HG03378 (cell line): ENCODE data around the gene CLIP2.
"Not testable (repeated sequence)": the region's sequence is repeated elsewhere in the genome, so short reads cannot be mapped to it uniquely, and the experiment has no call there.

ENCODE experiments used
- ATAC-seq: cut with Tn5 transposase; IDR thresholded peaks from one replicate; pipeline ENCODE4 v1.9.1; 2021; ENCODE audit warnings: mild to moderate bottlenecking, moderate library complexity; ENCODE audit not compliant: unreplicated experiment

Gene CLIP2

DNA sequence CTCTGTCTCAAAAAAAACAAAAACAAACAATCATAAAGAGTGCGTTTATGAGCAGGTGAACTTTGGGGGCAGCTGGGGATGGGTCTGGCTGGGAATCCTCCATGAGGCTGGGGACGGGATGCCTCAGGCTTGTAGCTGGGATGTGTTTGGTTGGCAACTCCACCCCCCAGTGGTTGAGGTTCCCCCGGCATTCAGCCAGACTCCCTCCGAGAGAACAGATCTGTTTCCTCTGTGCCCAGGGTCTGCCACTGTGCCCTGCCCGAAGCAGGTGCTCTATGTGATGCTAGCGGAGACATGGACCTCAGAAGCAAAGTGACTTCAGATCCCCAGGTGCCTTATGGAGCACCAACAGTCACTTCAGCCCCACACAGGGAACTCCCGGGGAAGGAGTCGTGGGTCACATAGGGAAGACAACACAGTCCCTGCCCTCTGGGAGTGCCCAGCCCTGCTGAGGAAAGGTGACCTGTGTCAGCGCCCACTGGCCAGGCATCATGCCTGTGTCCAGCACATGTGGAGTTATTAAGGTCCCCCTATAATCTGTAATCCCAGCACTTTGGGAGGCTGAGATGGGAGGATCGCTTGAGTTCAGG is 135.2 kb downstream of the CLIP2 start:
- ATAC-seq: no peak

DNA sequence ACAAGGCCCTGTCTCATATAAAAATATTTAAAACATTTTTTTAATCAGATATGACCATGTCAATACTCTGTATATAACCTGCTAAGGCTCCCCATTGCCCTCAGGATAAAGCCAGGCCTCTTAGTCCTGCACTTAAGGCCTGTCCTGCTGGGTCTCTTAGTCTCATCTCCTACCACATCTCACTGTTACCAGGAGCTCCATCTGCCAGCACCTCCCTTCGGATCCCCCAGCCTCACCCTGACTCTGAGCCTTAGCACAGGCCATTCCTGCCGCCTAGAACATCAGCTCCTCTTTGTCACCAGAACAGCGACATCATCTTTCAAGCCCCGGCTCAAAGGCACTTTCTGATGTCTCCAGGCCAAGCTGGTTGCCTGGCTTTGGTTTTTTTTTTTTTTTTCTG is 138.8 kb downstream of the CLIP2 start:
- no peak for ATAC-seq

- no peak for ATAC-seq
These were observed 140.0 kb downstream of the CLIP2 start for GRCh38 chr7:74429153-74429747.

GRCh38 chr7:74430409-74430808 is 141.2 kb downstream of the CLIP2 start:
- ATAC-seq: not testable (repeated sequence)

GRCh38 chr7:74430961-74431466 is 141.8 kb downstream of the CLIP2 start:
- ATAC-seq: no peak

DNA sequence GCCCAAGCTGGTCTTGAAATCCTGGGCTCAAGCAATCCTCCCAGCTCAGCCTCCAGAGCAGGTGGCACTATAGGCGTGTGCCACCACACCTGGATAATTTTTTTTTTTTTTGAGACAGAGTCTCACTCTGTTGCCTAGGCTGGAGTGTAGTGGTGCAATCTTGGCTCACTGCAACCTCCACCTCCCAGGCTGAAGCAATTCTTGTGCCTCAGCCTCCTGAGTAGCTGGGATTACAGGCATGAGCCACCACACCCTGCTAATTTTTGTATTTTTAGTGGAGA is 148.0 kb downstream of the CLIP2 start:
- not testable (repeated sequence) for ATAC-seq

DNA sequence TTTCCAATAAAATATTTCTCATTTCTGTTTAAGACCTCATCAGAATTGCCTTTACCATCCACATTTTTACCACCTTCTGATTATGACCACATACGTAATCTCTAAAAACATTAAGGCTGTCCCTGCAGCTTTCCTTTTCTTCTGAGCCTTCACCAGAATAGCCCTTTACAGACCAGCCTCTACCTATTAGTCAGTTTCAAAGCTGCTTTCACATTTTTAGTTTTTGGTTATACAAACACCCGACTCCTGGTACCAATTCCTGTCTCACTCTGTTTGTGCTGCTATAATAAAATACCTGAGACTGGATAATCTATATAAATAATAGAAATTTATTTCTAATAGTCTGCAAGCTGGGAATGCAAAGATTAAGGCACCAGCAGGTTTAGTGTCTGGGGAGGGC is 149.1 kb downstream of the CLIP2 start:
- no peak for ATAC-seq

DNA sequence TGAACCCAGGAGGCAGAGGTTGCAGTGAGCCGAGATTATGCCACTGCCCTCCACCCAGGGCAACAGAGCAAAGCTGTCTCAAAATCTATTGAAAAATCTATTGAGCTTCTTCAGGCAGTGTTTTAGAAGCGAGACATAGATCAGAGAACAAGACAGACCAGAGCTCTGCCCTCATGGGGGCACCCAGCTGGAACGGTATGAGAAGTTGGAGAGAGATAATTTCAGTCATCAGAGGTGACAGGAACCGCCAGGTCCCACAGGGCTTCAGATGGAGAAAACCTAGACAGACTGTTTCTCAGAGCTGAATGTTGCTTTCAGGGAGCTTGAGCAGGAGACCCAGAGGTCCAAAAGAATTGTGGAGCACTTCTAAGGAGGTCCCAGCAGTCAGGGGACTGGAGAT is 150.3 kb downstream of the CLIP2 start:
- no peak for ATAC-seq

- ATAC-seq: not testable (repeated sequence)
These were observed 150.9 kb downstream of the CLIP2 start for GRCh38 chr7:74440143-74440542.

GRCh38 chr7:74441801-74442200 is 152.6 kb downstream of the CLIP2 start:
- no peak for ATAC-seq

DNA sequence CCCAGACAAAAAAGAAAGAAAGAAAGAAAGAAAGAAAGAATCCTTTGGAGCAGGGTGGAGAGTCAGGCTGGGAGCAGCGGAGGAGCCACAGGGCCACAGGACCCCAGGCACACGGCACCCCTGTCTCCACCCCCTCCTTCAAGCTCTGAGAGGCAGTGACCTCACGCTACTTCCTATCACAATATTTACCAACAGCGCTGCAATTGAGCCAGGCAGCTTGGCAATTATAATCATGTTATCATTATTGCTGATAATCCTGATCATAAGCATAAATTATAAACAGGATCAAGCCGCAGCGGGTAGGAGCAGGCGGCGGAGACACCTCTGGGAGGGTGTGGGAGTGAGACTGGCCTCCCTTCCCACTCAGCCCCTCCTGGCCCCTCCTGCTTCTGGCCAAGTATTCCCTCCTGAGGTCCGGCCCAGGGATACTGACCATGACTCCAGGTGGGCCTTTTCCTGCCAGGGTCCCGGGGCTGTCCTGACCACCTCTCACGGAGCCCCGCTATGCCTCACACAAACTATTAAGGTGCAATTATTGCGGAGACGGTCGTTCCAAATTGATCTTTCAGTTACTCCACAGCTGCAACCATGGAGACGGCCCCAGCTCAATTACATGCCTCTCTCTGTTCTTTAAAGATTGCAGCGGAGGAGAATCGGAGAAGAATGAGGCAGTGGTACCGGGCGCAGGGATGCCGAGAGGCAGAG is 154.5 kb downstream of the CLIP2 start:
- ATAC-seq: no peak

- ATAC-seq: no peak
These were observed 159.9 kb downstream of the CLIP2 start for GRCh38 chr7:74449144-74449543.

DNA sequence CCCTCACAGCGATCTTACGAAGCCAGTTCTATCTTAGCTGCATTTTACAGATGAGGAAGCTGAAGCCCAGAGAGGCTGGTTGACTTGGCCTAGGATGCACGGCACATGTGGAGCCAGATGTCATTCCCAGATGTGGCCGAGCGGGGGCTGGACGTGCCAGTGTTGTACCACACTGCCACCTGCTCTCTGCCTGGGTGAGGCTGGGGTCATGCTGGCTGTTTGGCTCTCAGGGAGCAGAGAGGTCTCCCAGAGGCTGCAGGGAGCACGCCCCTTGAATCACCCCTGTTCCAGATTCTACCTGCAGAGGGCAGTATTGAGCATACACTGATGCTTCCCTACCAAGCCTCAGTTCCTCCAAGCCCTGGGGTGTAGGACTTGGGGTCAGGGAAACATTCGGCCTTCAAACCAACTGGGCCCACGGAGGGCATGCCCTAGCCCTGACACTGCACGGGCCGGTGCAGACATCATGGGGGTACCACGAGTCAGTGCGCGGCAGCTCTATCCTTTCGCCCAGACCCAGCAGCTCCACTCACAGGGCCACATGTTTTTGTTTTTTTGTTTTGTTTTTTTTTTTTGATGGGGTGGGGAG is 160.7 kb downstream of the CLIP2 start:
- ATAC-seq: no peak

DNA sequence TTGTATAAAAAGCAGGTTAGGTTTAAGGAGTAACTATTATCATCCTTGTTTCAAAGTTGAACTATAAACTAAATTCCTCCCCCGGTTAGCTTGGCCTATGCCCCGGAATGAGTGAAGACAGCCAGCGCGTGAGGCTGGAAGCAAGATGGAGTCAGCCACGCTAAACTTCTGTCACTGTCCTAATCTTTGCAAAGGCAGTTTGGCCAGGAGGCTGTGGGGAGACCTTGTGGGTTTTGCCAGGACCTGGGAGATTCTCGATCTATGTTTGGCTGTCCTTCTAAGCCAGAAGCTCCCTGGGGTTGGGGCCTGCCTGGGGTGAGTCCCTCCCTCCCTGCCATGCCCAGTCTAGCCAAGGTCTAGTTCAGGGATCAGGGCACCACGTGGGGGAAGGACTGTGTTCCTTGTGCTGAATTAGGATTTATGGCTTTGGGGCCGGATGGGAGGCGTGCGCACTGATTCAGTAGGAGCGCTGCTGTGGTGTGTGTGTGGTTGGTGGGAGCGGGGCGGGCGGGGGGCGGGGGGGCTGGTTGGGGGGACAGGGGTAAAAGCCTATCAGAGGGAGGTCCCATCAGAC is 163.6 kb downstream of the CLIP2 start:
- no peak for ATAC-seq

DNA sequence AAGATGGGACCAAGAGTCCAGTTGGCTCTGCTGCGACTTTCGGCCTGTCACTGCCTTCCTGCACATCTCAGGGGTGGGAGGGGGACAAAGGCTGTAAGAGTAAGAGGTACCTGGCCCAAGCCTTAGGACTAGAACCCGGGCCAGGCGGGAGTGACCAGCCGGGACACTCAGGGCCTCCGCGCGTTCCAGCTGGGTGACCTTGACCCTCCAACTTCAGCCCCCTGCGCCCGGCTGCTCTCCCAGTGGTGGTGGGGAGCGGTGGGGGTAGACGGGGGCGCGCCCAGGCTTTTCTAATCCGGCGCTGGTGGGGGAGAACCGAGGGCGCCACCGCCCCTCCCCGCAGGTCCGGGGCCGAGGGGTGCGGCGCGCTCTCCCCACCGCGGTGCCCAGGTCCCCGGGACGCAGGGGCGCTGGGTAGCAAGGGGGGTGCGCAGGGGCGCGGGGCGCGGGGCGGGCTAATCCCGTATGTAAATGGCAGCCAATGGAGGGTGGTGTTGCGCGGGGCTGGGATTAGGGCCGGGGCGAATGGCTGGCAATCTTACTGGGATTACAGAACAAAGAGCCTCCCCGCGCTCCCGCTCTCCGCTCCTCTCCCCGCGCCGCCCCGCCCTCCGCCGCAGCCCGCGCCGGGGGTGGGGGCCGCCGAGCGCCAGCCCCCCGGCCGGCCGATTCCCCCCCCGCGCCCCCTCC is 164.3 kb downstream of the CLIP2 start, which contains the start of gene GTF2IRD1:
Gene GTF2IRD1 (plus strand): TSS at position 585 of the 690 bp plus-strand sequence. CDS start 54,175 bp downstream, outside the sequence.
- ATAC-seq: no peak

DNA sequence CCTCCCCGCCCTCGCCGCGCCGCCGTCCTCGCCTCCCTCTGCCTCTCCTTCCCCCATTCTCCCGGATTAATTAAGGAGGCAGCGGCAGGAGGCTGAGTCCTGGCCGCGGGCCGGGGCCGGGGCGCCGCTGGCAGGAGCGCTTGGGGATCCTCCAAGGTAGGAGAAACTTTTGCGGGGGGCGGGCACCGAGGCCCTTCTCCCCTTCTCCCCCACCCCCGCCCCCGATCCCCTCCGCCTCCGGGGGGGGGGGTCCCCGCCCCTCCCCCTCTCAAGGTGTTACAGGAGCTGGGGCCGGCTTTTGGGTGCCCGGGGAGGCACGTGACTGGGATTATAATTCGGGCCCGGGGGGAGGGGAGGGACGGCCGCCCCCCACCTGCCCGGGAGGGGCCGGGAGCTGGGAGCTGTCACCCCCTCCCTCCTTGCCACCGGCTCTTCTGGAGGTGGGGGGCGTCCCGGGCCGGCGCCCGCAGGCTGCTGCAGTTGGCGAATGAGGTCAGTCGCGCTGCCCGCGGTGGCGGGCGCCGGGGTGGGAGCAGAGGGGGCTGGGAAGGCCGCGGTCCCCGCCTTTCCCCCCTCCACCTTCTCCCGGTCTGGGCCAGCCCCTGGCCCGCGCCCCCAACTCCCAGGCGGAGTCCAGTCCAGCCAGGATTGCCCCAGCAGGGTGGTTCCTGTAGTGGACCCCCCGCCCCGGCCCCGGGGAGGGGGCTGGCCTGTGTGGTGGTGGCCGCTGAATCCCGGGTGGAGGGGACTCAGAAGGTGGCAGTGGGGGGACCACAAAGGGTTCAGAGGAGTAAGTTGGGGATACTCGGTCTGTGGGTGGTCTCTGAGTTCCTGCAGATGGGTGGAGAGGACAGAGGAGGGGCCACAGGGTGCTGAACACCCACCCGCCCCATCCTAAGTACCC is 165.1 kb downstream of the CLIP2 start:
- no peak for ATAC-seq

DNA sequence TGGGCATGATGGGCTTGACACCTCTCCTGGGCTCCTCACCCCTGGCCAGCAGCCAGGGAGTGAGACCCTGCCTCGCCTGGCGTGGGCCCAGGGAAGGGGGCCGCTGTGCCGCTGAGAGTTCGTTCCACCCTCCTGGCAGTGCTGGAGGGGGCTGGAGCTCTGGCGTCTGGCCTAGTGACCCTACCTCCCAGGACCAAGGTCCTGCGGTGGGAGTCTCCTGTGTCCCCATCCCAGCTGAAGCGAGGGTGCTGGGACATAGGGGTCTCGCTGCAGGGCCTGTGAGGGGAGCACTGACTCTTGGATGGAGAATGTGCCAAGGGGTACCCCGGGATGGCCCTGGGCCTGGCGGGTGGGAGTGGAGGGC is 165.7 kb downstream of the CLIP2 start:
- ATAC-seq: no peak

DNA sequence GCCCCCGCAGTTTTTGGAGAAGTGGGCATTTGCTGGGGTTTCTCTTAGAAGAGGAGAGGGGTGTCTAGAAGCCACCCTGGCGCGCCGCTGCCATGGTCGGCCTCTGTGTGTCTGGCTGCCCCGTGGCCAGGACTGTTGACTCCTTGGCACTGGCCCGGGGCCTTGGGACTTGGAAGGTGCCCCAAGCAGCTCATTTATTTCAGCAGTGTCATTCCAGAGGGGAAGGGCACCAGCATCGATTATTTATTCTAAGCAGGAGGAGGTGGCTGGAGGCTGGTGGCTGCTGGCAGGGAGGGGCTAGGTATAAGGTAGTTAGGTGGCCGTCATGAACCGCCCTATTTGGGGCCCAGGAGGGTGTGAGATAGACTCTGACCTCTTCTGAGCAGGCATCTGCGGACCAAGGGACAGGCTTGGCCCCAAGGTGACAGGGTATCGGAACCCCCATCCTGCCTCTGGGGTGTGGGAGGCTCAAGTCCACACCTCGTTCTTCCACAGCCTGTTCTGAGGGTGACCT is 166.1 kb downstream of the CLIP2 start:
- ATAC-seq: no peak
